PC-3 (cell line): ENCODE data around the gene CACNA1E. TPM values are rescaled to one million over a fixed set of nuclear protein-coding genes. Genes with fewer than 3 reads are reported as not detected.

Experiments used
- ATAC-seq: fragments of 200-7000 bp; cut with Tn5 transposase; 2 replicates; pipeline ENCODE4 v1.9.1; 2020; ENCODE audit warnings: mild to moderate bottlenecking, moderate library complexity
- BruUV-seq: library from RNA; stranded (reverse); fragments of 400-500 nt; replicated peaks from 2 replicates; lab custom pipeline; 2021; lab: Mats Ljungman, UMichigan
- CTCF ChIA-PET: fragments of 300-600 bp; sonication (Branson Sonifier 250); formaldehyde crosslinking; loops from one replicate; lab custom pipeline; 2022; ENCODE audit warnings: antibody characterized with exemption; lab: Charles Lee
- POLR2A ChIA-PET: fragments of 300-600 bp; sonication (Branson Sonifier 250); formaldehyde crosslinking; loops from one replicate; lab custom pipeline; 2022; ENCODE audit warnings: antibody characterized with exemption; ENCODE audit not compliant: unreplicated experiment; lab: Charles Lee
- DNase-seq: peaks from one replicate; pipeline ENCODE4 v3.0.0-alpha.2; 2015
- H2AFZ ChIP-seq: fragments of 300-600 bp; sonication (generic); 2 replicates; pipeline ENCODE4 v1.6.0; 2016; ENCODE audit warnings: antibody characterized with exemption, low read length
- H3F3A ChIP-seq: fragments of 300-600 bp; sonication (generic); one replicate; pipeline ENCODE4 v1.6.0; 2017; ENCODE audit warnings: antibody characterized with exemption, low read length, control low read depth, mild to moderate bottlenecking; ENCODE audit not compliant: unreplicated experiment
- H3K27ac ChIP-seq: fragments of 300-600 bp; sonication (generic); 2 replicates; pipeline ENCODE4 v1.5.1; 2016; ENCODE audit warnings: mild to moderate bottlenecking, low read length
- H3K27me3 ChIP-seq: fragments of 300-600 bp; sonication (generic); 2 replicates; pipeline ENCODE4 v1.6.1; 2016; ENCODE audit warnings: low read length, mixed read lengths
- H3K36me3 ChIP-seq: fragments of 300-600 bp; sonication (generic); 2 replicates; pipeline ENCODE4 v1.6.1; 2016; ENCODE audit warnings: low read depth, mixed run types, low read length, mixed read lengths
- H3K4me1 ChIP-seq: fragments of 300-600 bp; sonication (generic); 2 replicates; pipeline ENCODE4 v1.5.1; 2016; ENCODE audit warnings: low read length; ENCODE audit not compliant: insufficient read depth
- H3K4me2 ChIP-seq: fragments of 300-600 bp; sonication (generic); 2 replicates; pipeline ENCODE4 v1.6.0; 2016; ENCODE audit warnings: low read length
- H3K4me3 ChIP-seq: fragments of 300-600 bp; sonication (generic); 2 replicates; pipeline ENCODE4 v1.5.1; 2016; ENCODE audit warnings: mild to moderate bottlenecking, low read length, mixed read lengths
- H3K79me2 ChIP-seq: fragments of 300-600 bp; sonication (generic); 2 replicates; pipeline ENCODE4 v1.6.1; 2017; ENCODE audit warnings: low read length, mixed read lengths
- H3K9ac ChIP-seq: fragments of 300-600 bp; sonication (generic); 2 replicates; pipeline ENCODE4 v1.6.0; 2016; ENCODE audit warnings: mild to moderate bottlenecking, low read length
- H3K9me2 ChIP-seq: fragments of 300-600 bp; sonication (generic); replicated peaks from 2 replicates; pipeline ENCODE4 v1.6.1; 2016; ENCODE audit warnings: mixed run types, low read length, mixed read lengths
- H3K9me3 ChIP-seq: fragments of 300-600 bp; sonication (generic); 2 replicates; pipeline ENCODE4 v1.6.1; 2016; ENCODE audit warnings: low read length, mixed read lengths
- H4K20me1 ChIP-seq: fragments of 300-600 bp; sonication (generic); 2 replicates; pipeline ENCODE4 v1.6.1; 2016; ENCODE audit warnings: low read length, mixed read lengths
- EZH2 ChIP-seq: fragments of 300-600 bp; sonication (generic); IDR thresholded peaks from one replicate; pipeline ENCODE4 v1.6.1; 2017; ENCODE audit warnings: antibody characterized with exemption, mild to moderate bottlenecking, low read length; ENCODE audit not compliant: unreplicated experiment
- EZH2phosphoT487 ChIP-seq: fragments of 300-600 bp; sonication (generic); IDR thresholded peaks from 2 replicates; pipeline ENCODE4 v1.6.1; 2018; ENCODE audit warnings: mild to moderate bottlenecking, antibody characterized with exemption, low read length, borderline replicate concordance
- intact Hi-C: fragments of 100-400 bp; cut with micrococcal nuclease; formaldehyde crosslinking; loops from 2 replicates; pipeline ENCODE4 v1.9.0; 2023
- total RNA-seq: library from RNA; depleted of rRNA; stranded (reverse); fragments of >200 nt; gene quantifications from 2 replicates; pipeline ENCODE4 v1.2.3, GENCODE V29; 2014
- TF ChIP-seq, protein P1 (sequence below): fragments of 300-600 bp; sonication (generic); conservative IDR thresholded peaks from 2 replicates; pipeline ENCODE4 v1.5.1; 2017; ENCODE audit warnings: antibody characterized with exemption, low read depth, mild to moderate bottlenecking, low read length

Gene CACNA1E
- total RNA-seq, 1 experiment from 2014 or later = not detected

DNA sequence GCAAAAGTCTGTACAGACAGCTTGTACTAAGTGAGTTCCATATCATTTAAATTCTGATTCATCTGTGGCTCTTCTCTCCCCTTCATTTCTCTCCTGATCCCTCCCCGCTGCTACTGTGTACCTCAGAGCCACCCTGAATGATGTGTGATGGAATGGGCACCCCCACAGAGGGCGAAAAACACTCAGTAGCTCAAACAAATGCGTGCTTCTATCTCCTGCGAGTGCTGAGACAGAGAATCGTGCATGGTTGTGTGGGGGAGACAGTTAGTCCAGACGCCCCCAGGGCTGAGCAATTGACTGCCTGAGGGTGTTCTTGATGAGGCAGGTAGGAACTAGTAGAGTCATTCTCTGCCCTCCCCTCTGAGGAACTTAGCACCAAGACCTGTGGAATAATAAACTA, 308.4 kb downstream of the CACNA1E start:
- H3K4me1 ChIP-seq = no peaks in the 10 kb centered on the region
- H3K9me2 ChIP-seq = no peaks in the 10 kb centered on the region
- ChIA-PET CTCF (no interaction called here), POLR2A (no interaction called here)
- ATAC-seq (no peak), DNase-seq (no peak)
- BruUV-seq = no TSS peak
- no peak overlapping the region for H3K4me2 ChIP-seq
- no peaks in the 10 kb centered on the region for H4K20me1 ChIP-seq
- no peak overlapping the region for H3K9ac ChIP-seq
- intact Hi-C loops = no loop called here
- H3K27ac ChIP-seq = no peak overlapping the region
- no peak overlapping the region for H2AFZ ChIP-seq
- no peaks in the 10 kb centered on the region for H3F3A ChIP-seq
- no peaks in the 10 kb centered on the region for H3K79me2 ChIP-seq
- no peaks in the 10 kb centered on the region for H3K9me3 ChIP-seq
- H3K4me3 ChIP-seq = no peak overlapping the region
- peaks cover 25% of the 10 kb centered on the region for H3K27me3 ChIP-seq
- TF ChIP-seq, protein P1, sequence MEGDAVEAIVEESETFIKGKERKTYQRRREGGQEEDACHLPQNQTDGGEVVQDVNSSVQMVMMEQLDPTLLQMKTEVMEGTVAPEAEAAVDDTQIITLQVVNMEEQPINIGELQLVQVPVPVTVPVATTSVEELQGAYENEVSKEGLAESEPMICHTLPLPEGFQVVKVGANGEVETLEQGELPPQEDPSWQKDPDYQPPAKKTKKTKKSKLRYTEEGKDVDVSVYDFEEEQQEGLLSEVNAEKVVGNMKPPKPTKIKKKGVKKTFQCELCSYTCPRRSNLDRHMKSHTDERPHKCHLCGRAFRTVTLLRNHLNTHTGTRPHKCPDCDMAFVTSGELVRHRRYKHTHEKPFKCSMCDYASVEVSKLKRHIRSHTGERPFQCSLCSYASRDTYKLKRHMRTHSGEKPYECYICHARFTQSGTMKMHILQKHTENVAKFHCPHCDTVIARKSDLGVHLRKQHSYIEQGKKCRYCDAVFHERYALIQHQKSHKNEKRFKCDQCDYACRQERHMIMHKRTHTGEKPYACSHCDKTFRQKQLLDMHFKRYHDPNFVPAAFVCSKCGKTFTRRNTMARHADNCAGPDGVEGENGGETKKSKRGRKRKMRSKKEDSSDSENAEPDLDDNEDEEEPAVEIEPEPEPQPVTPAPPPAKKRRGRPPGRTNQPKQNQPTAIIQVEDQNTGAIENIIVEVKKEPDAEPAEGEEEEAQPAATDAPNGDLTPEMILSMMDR = no peak
- TF ChIP-seq EZH2phosphoT487 (no peak), EZH2 (no peak)
- H3K36me3 ChIP-seq = no peaks in the 10 kb centered on the region

DNA sequence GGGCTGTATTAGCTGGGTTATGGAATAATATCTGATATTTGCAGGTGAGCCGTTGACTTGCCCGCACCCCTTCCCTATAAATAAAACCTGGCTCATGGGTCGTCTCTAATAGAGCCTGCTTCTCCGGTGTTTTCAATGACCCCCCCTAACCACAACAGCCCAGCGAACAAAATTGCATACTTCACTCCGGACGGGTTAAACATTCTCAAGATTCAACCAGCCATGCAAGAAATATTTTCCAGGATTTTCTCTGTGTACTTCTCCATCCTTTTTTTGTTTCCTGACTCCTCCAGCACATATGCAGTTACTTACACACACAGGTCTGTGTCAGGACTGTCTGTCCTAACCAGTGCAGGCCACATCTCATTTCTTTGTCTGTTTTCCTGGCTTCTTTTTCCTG, 310.5 kb downstream of the CACNA1E start:
- no TSS peak for BruUV-seq
- ChIA-PET POLR2A (no interaction called here), CTCF (no interaction called here)
- H3K4me3 ChIP-seq = no peak overlapping the region
- no peak overlapping the region for H2AFZ ChIP-seq
- ATAC-seq (no peak), DNase-seq (no peak)
- TF ChIP-seq EZH2 (no peak), EZH2phosphoT487 (no peak)
- TF ChIP-seq, protein P1 = no peak
- no peaks in the 10 kb centered on the region for H3K79me2 ChIP-seq
- H3K4me2 ChIP-seq = no peak overlapping the region
- no peak overlapping the region for H3K27ac ChIP-seq
- H3K9ac ChIP-seq = no peak overlapping the region
- H3K27me3 ChIP-seq = peaks cover 25% of the 10 kb centered on the region
- H3K9me2 ChIP-seq = no peaks in the 10 kb centered on the region
- no peaks in the 10 kb centered on the region for H3K4me1 ChIP-seq
- no peaks in the 10 kb centered on the region for H3K36me3 ChIP-seq
- no peaks in the 10 kb centered on the region for H4K20me1 ChIP-seq
- no peaks in the 10 kb centered on the region for H3F3A ChIP-seq
- H3K9me3 ChIP-seq = no peaks in the 10 kb centered on the region
- intact Hi-C loops = no loop called here

DNA sequence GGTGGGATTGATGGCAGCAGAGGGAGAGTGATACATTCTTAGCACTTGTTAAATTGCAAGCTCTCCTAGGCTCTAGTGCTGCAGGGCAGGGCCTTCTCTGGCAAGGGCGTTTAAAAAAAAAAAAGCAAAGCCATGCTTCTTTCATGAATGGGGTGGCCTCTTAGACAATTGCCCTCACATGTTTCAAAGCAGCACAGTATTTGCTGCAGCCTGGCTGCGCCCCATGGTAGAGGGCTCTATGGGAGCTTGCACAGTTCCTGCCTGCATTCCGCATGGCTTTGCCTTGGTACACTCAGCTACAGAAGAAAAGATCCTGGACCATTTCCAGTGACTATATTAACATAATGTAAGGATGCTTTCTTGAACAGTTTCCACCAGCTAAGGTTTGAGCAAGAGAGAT, 311.0 kb downstream of the CACNA1E start:
- no TSS peak for BruUV-seq
- H3K27me3 ChIP-seq = peaks cover 25% of the 10 kb centered on the region
- no peaks in the 10 kb centered on the region for H3K36me3 ChIP-seq
- TF ChIP-seq EZH2phosphoT487 (no peak), EZH2 (no peak)
- TF ChIP-seq, protein P1 = no peak
- no peak overlapping the region for H3K27ac ChIP-seq
- ATAC-seq = no peak
- CTCF ChIA-PET = no interaction called here
- no peak overlapping the region for H3K9ac ChIP-seq
- DNase-seq = no peak
- no peaks in the 10 kb centered on the region for H4K20me1 ChIP-seq
- H3K4me2 ChIP-seq = no peak overlapping the region
- no peaks in the 10 kb centered on the region for H3K4me1 ChIP-seq
- intact Hi-C loops = no loop called here
- H2AFZ ChIP-seq = no peak overlapping the region
- POLR2A ChIA-PET = no interaction called here
- no peaks in the 10 kb centered on the region for H3K79me2 ChIP-seq
- no peak overlapping the region for H3K4me3 ChIP-seq
- no peaks in the 10 kb centered on the region for H3K9me2 ChIP-seq
- H3K9me3 ChIP-seq = no peaks in the 10 kb centered on the region
- no peaks in the 10 kb centered on the region for H3F3A ChIP-seq
